Panc1 (cell line): ENCODE results near the gene EBP.

Source experiments
- CTCF ChIP-seq: fragments of 450-650 bp; IDR thresholded peaks from 2 replicates; pipeline ENCODE4 v1.5.1; 2017; ENCODE audit warnings: mild to moderate bottlenecking
- REST ChIP-seq, 2 experiments: IDR thresholded peaks; 2 replicates each; pipeline ENCODE4 v1.6.1; 2011 to 2012; ENCODE audit warnings: low read depth in 2 of 2, control low read depth in 1 of 2, low read length in 1 of 2, mild to moderate bottlenecking in 1 of 2, moderate library complexity in 1 of 2; ENCODE audit not compliant: insufficient read depth in 1 of 2

- TF ChIP-seq CTCF (no peak), REST (IDR thresholded peaks at IDR 0.05; ENCODE audit: insufficient read depth in 1 of 2, low read depth in 2 of 2, low read length in 1 of 2) (no peak)
Measured at GRCh38 chrX:48520455-48520854, 1.2 kb upstream of the EBP start.
